H1 (cell line): ENCODE results near the gene GLRA1. TPM values are rescaled to one million over a fixed set of nuclear protein-coding genes. Genes with fewer than 3 reads are reported as not detected.

Experiments used
- BRCA1 ChIP-seq: IDR thresholded peaks from 2 replicates; pipeline ENCODE4 v1.6.1; 2012; ENCODE audit warnings: low read depth, low read length, improper control_type of control experiment
- CBX5 ChIP-seq: fragments of 300-800, 300-1000 bp; sonication (generic); IDR thresholded peaks from 2 replicates; pipeline ENCODE4 v1.7.1; 2016; ENCODE audit warnings: antibody characterized with exemption, low read length, low read depth
- CEBPB ChIP-seq: IDR thresholded peaks from 2 replicates; pipeline ENCODE4 v1.6.1; 2012; ENCODE audit warnings: low read depth, low read length
- CHD7 ChIP-seq: fragments of 300-600 bp; sonication (generic); IDR thresholded peaks from 2 replicates; pipeline ENCODE4 v1.7.1; 2012; ENCODE audit warnings: low read length, moderate library complexity, mild to moderate bottlenecking, inconsistent platforms; ENCODE audit not compliant: insufficient replicate concordance
- E2F6 ChIP-seq: IDR thresholded peaks from 2 replicates; pipeline ENCODE4 v1.6.1; 2012; ENCODE audit warnings: inconsistent platforms
- EGR1 ChIP-seq: IDR thresholded peaks from 2 replicates; pipeline ENCODE4 v1.6.1; 2011; ENCODE audit warnings: low read depth, low read length, borderline replicate concordance
- JUN ChIP-seq: IDR thresholded peaks from 2 replicates; pipeline ENCODE4 v1.6.1; 2011; ENCODE audit warnings: low read depth, mild to moderate bottlenecking, improper control_type of control experiment, low read length
- JUND ChIP-seq: IDR thresholded peaks from 2 replicates; pipeline ENCODE4 v1.6.1; 2011; ENCODE audit warnings: mild to moderate bottlenecking, improper control_type of control experiment, low read length
- NRF1 ChIP-seq: IDR thresholded peaks from 2 replicates; pipeline ENCODE4 v1.6.1; 2011; ENCODE audit warnings: mild to moderate bottlenecking, low read depth, low read length, improper control_type of control experiment
- POLR2AphosphoS5 ChIP-seq: IDR thresholded peaks from 2 replicates; pipeline ENCODE4 v1.6.1; 2011; ENCODE audit warnings: low read depth, low read length
- SP1 ChIP-seq: IDR thresholded peaks from 2 replicates; pipeline ENCODE4 v1.6.1; 2011; ENCODE audit warnings: low read depth, low read length
- SP4 ChIP-seq: IDR thresholded peaks from 2 replicates; pipeline ENCODE4 v1.6.1; 2012; ENCODE audit warnings: low read length, inconsistent platforms
- TAF7 ChIP-seq: optimal IDR thresholded peaks from 2 replicates; pipeline ENCODE3; 2011; ENCODE audit warnings: low read depth, mild to moderate bottlenecking, inconsistent platforms, low read length, moderate library complexity, borderline replicate concordance
- polyA plus RNA-seq, 7 experiments: library from polyadenylated mRNA; depleted of rRNA in 3 of 7; stranded (reverse) in 5 of 7; unstranded in 2 of 7; fragments of >200 nt in 5 of 7; fragments of 200-250 nt in 2 of 7; gene quantifications; 1 replicate in 5 of 7; 2 replicates in 1 of 7; 4 replicates in 1 of 7; pipeline versions ENCODE4 v1.2.1 to v1.2.3, GENCODE V29; 2011 to 2013; ENCODE audit warnings: missing spikeins in 2 of 7, mixed read lengths in 2 of 7
- total RNA-seq: library from RNA; stranded (reverse); fragmentation: NEBNext Ultra II Directional; extraction: Animal tissue kit (Norgen Biotek cat#: 25700); gene quantifications from 2 replicates; pipeline ENCODE4 v1.2.1, GENCODE V29; 2021

The GLRA1 gene
- total and polyA plus RNA-seq, 2 of the 8 experiments (the other 6 are each of a cell fraction or from before 2014, with no cell fraction given), result not detected

GRCh38 chr5:151895660-151896030 is 29.0 kb downstream of the GLRA1 start (continued):
- TF ChIP-seq CHD7, result no peak
- TF ChIP-seq POLR2AphosphoS5, result no peak
- TF ChIP-seq JUN, result no peak
- TF ChIP-seq CBX5, result no peak
- TF ChIP-seq NRF1, result no peak
- no peak for TF ChIP-seq JUND
- no peak for TF ChIP-seq E2F6
- no peak for TF ChIP-seq BRCA1
- no peak for TF ChIP-seq SP4
- no peak for TF ChIP-seq SP1
- no peak for TF ChIP-seq TAF7
- no peak for TF ChIP-seq CEBPB
- TF ChIP-seq EGR1, result no peak
